GM18517 (cell line): ENCODE results near the gene LUZP2.

Experiments used
- ATAC-seq: cut with Tn5 transposase; IDR thresholded peaks from one replicate; pipeline ENCODE4 v1.9.1; 2021; ENCODE audit warnings: mild to moderate bottlenecking, moderate library complexity; ENCODE audit not compliant: unreplicated experiment

The LUZP2 gene

DNA sequence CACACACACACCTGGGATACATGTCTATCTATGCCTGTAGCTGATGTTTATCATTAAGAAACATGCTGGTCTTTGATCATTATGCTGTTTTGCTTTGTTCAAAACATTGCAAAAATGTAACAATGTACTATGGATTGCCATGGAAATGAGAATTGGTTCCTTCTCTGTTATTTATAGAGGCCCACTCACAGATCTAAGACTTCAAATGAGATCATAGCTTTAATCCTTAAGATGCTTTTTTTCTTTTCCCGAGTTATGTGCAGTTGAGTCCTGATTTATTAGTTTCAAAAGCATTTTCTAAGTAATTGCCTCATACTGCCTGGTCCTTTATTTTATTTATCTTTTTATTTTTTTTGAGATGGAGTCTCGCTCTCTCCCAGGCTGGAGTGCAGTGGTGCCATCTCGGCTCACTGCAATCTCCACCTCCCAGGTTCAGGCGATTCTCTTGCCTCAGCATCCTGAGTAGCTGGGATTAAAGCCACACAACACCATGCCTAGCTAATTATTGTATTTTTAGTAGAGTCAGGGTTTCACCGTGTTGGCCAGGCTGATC lies 131.4 kb downstream of the LUZP2 start:
- no peak for ATAC-seq

- no peak for ATAC-seq
These were observed 137.8 kb downstream of the LUZP2 start for GRCh38 chr11:24634606-24635160.

DNA sequence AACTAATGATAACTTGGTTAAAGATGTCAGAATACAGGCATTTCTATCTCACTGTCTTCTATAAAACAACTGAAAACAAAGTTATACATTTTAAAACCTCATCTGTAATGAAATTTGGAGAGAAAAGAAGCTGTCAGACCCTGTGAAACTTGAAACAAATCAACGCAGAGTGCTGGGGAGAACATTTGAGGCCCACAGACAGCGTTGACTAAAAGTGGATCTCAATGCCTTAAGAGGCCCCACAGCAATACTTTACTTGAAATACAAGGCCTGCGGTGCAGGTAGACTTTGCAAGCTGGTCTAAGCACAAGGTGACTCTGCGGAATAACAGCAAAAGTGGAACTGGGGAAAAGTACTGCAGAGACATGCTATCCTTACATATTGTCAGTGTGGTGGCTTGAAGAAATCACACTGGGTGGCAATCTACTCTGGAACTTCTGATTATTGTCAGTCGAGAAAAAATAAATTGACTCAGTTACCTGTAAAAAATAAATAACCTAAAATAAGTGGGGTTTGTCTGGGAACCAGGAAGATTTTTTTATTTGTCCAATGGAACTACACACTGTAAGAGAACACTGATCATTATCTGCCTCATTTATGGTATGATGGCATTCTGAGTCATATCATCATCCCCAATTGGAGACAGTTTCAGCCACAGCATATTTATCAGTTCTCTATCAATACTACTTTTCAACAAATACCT lies 138.9 kb downstream of the LUZP2 start:
- no peak for ATAC-seq

DNA sequence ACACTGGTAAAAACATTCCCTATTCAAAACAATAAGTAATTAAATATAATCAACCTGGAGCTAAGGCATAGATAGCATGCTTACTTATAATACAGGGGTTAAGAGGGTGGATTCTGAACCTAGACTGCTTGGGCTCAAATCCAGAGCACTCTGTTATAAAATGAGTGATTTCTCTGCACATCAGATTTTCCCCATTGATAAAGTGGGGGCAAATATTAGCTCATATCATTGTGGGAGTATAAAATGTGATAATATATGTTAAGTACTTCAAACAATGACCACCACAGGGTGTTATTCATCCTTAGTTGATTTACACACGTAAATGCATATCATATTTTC lies 139.4 kb downstream of the LUZP2 start:
- no peak for ATAC-seq

DNA sequence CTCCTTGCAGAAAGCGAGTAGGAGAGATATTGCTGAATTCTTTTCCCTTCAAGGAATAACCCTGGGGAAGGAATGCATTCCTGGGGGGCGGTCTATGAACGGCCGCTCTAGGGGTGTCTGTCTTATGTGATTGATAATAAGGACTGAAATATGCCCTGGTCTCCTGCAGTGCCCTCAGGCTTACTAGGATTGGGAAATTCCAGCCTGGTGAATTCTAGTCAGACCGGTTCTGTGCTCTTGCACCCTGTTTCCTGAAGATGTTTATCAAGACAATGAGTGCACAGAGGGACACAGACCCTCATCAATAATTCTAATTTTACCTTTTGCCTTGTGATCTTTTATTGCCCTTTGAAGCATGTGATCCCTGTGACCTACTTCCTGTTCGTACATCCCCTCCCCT lies 140.7 kb downstream of the LUZP2 start:
- ATAC-seq: no peak

DNA sequence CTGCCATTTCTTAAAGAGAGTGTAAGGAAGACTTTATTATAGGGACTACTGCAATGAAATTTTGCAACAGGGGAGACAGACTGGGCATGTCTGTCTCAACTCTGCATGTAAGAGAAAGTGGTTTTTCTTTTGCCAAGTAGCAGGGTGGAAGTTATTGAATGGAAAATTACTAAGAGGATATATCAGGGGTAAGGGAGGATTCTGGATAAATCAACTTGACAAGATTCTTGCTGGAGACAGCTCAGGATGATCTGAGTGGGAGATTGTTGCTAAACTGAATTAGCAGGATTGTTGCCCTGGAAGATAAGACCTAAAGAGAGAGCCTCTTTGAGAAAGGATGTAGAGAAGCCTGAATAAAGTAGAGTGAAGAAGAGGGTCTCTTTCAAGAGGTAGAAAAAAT lies 145.8 kb downstream of the LUZP2 start:
- no peak for ATAC-seq

DNA sequence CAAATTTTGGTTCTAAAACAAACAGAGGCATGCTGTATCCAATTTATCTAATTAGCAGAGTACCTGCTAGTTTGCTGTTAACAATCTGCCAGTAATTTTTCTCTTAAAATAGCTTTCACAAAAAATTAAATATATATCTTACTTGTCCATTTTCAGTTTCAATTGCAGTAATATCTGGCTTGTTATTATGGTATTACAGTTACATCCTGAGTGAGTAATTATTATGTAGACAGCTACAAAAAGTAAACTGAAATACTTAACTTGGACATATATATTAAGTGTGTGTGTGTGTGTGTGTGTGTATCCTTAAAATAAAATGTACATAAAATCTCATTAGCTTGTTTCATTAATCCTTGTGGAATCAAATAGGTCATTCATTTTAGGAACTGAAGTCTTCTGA lies 148.7 kb downstream of the LUZP2 start:
- ATAC-seq: no peak

GRCh38 chr11:24651873-24652272 lies 155.0 kb downstream of the LUZP2 start:
- no peak for ATAC-seq

GRCh38 chr11:24653901-24654300 lies 157.0 kb downstream of the LUZP2 start:
- no peak for ATAC-seq

DNA sequence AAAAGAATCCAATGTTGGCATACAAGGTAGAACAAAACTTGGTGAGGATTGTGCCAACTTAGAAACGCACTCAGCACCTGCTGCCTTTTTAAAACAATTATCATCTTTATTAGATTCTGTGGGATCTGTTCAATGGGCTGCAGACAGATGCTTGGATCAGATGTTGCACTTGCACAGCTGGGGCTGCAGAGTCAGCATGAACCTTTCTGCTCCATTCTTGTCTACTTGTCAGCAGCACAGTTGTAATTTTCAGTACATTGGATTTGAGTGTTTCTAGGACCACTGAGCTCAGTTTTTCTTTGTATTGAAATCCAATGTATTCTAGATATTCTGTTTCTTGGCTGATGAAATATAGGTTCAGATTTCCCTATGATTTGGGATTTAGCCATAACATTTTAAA lies 164.5 kb downstream of the LUZP2 start:
- no peak for ATAC-seq

DNA sequence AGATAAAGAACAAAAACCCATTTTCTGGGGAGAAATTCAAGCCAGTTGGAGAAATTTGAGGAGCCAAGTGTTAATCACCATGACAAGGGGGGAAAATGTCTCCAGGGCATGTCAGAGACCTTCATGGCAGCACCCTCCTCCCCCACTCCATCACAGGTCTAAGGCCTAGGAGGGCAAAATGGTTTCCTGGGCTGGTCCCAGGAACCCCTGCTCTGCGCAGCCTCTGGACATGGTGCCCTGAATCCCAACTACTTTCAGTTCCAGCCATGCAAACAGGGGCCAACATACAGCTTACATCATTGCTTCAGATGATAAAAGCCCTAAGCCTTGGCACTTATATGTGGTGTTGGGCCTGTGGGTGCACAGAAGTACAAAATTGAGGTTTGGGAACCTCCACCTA lies 167.5 kb downstream of the LUZP2 start:
- ATAC-seq: no peak

DNA sequence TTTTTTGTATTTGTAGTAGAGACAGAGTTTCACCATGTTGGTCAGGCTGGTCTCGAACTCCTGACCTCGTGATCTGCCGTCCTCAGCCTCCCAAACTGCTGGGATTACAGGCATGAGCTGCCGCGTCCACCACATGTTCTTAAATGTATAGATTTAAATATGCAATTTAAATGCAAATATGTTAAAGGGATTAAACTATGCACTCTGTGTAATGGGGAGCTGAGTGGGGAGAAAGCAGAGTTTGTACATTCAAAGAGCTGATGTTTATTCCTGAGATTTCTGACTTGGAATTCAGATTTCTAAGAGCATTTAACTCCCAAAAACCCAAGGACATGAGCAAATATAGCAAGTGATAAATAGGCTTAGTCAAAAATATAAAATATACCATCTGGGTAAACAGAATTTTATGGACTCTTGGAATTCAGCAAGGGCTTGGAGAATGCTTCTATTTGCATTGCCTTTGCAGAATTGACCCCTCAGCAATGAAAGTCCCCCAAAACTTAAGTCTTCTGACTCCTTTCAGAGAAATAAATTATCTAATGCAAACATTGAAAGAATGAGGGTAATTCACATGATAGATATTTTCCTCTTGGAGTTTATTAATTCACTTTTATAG lies 170.6 kb downstream of the LUZP2 start:
- ATAC-seq: no peak

GRCh38 chr11:24678703-24679348 lies 182.0 kb downstream of the LUZP2 start:
- ATAC-seq: no peak

DNA sequence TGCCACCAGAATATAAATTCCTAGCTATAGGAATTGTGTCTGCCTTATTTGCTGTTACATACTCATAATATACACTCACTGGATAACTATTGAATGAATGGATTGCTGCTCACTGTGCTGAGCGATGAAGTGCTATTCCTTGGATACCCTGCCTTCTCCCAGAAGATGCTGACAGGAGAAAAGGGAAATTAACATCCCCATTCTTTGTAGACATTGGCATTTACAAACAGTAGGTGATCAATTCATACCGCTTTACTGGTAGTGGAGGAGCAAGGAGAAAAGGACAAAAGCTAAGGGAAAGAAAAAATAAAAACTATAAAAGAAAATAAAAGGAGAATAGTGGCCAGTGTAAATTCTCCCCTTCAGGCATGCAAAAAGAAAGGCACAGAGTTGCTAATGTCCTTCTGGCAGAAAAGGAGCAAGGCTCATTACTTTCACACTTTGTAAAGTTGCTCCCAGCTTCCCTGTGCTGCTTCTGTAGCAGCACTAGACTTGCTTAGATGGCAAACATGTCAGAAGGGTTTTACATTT lies 183.0 kb downstream of the LUZP2 start:
- ATAC-seq: no peak

DNA sequence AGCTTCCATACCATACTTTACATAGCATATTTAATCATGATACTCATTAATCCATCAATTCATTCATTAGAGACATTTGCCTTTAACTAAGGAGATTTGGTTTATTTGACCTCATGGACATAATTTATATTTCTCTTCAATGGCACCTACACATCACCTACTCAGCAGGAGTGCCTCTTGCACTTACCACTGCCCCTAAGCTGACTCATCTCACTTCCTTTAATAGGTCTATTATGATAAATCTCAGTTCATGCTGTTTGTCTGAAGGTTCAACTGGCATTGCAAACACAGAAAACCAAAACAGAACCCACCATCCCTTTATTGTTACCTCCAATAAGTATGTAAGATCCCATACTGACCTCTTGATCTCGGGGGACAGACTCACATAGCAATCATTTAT lies 186.7 kb downstream of the LUZP2 start:
- no peak for ATAC-seq

DNA sequence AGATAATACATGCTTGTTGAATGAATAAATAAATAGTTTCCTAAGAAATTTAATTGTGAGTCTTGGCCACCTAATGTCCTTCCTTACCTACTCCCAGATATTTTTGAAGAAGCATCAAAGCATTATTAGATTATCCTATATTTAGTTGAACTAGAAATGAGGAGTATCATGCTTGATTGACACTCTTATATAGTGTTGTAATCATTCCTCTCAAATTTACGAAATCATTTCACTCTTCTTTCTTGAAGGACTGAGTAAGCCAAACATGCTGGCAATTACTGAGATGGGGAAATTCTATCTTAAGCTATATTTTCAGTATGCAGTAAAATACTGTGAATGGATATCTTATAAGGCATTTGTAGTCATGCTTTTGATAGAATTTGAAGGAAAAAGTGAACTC lies 189.0 kb downstream of the LUZP2 start:
- ATAC-seq: no peak

GRCh38 chr11:24687531-24688147 lies 190.8 kb downstream of the LUZP2 start:
- ATAC-seq: no peak

GRCh38 chr11:24688981-24689380 lies 192.1 kb downstream of the LUZP2 start:
- ATAC-seq: no peak

GRCh38 chr11:24697522-24698111 lies 200.8 kb downstream of the LUZP2 start:
- ATAC-seq: no peak

DNA sequence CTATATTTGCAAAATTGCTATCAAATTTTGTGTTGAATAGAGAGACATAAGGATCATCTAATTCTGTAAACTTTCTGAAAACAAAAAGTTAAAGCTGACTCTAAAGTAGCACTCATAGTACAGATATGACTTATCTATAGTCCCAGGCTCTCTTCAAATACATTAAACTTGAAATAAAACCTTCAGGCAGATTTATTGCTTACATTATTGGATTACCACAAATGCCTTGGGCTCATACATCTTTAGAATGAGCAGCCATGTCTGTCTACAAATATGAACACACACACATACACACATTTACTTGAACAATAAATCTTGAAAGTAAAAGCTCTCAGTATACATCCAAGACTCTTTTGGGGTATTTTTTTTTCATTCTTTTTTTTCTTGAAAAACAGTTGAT lies 207.9 kb downstream of the LUZP2 start:
- ATAC-seq: no peak

DNA sequence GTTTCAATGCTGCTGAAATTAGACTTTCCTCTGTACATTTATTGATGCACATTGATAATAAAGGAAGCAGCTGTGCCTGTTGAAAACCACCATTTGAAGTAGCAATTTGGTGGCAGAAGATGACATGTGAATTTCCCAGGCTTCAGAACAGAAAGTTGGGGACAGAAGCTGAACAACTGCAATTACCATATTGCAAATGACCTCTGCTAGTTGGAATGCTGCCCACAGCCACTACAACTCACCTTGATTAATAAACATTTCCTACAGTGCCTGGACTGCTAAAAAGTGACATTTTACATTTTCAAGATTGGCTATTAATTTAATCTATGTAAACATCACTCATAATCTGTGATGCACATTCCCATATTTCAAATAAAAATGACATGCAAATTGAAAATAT lies 208.6 kb downstream of the LUZP2 start:
- ATAC-seq: no peak
